Glutamatergic neuron (in vitro differentiated cells): ENCODE measurements around the gene LRFN3. TPM values are rescaled to one million over a fixed set of nuclear protein-coding genes. Genes with fewer than 3 reads are reported as not detected.

Experiments used
- DNase-seq: peaks from one replicate; pipeline ENCODE4 v3.0.0; 2022
- H3K27ac Mint-ChIP-seq: one replicate; pipeline ENCODE4 v1.8.0; 2020; ENCODE audit warnings: mild to moderate bottlenecking, mixed read lengths, inconsistent platforms; ENCODE audit not compliant: unreplicated experiment
- H3K27me3 Mint-ChIP-seq: one replicate; pipeline ENCODE4 v1.8.0; 2020; ENCODE audit warnings: mild to moderate bottlenecking, moderate library complexity, mixed read lengths, inconsistent platforms; ENCODE audit not compliant: unreplicated experiment
- H3K36me3 Mint-ChIP-seq: one replicate; pipeline ENCODE4 v1.8.0; 2020; ENCODE audit warnings: mild to moderate bottlenecking, mixed read lengths, inconsistent platforms; ENCODE audit not compliant: unreplicated experiment
- H3K4me1 Mint-ChIP-seq: one replicate; pipeline ENCODE4 v1.8.0; 2020; ENCODE audit warnings: mild to moderate bottlenecking, low read depth, mixed read lengths, inconsistent platforms; ENCODE audit not compliant: unreplicated experiment
- H3K4me3 Mint-ChIP-seq: one replicate; pipeline ENCODE4 v1.8.0; 2020; ENCODE audit warnings: mild to moderate bottlenecking, mixed read lengths, inconsistent platforms; ENCODE audit not compliant: unreplicated experiment
- H3K9me3 Mint-ChIP-seq: one replicate; pipeline ENCODE4 v1.8.0; 2020; ENCODE audit warnings: mild to moderate bottlenecking, moderate library complexity, mixed read lengths, inconsistent platforms; ENCODE audit not compliant: unreplicated experiment
- total RNA-seq: library from RNA; stranded (reverse); fragmentation: NEBNext Ultra II Directional; extraction: Animal tissue kit (Norgen Biotek cat#: 25700); gene quantifications from one replicate; pipeline ENCODE4 v1.2.1, GENCODE V29; 2021; ENCODE audit not compliant: unreplicated experiment
- TF ChIP-seq, protein P1 (sequence below): fragments of 200-600 bp; sonication (generic); IDR thresholded peaks from one replicate; pipeline ENCODE4 v1.5.0; 2021; ENCODE audit not compliant: partially characterized antibody, unreplicated experiment

LRFN3 gene
- total RNA-seq, 1 donor from 2014 or later, result 40.6 TPM

DNA sequence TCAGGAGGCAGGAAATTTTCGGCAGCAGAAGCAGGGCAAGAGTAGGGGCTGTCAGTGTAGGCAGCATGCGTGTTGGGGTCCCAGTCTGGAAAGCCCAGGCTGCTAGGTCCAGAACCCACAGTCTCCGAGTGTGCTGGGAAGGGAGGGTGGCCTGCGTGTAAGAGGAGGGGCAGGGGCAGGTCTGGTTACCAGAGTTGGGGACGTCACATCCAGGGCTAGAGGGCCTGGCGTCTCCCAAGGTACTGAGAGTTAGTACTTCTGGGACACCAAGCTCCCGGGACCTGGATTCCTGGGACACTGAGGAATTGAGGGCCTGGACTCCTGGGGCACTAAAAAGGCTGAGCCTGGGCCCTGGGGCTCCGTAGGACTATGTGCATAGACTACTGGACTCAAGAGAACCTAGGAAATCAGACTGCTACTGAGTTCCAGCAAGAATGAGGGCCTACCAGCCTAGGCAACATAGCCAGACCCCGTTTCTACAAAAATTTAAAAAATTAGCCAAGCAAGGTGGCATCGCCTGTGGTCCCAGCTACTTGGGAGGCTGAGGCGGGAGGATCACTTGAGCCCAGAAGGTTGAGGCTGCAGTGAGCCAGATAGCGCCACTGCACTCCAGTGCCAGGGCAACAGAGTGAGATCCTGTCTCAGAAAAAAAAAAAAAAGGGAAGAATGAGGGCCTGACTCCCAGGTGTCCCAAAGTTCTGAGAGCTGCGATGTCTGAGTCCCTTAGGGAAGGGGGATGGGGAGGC, 38.3 kb upstream of the LRFN3 start:
- H3K4me3 Mint-ChIP-seq, result peak overlapping the region; percentile 74
- peaks cover 2% of the 10 kb centered on the region for H3K9me3 Mint-ChIP-seq
- DNase-seq, result no peak
- H3K27ac Mint-ChIP-seq, result no peak overlapping the region
- peaks cover 7% of the 10 kb centered on the region for H3K27me3 Mint-ChIP-seq
- TF ChIP-seq, protein P1, sequence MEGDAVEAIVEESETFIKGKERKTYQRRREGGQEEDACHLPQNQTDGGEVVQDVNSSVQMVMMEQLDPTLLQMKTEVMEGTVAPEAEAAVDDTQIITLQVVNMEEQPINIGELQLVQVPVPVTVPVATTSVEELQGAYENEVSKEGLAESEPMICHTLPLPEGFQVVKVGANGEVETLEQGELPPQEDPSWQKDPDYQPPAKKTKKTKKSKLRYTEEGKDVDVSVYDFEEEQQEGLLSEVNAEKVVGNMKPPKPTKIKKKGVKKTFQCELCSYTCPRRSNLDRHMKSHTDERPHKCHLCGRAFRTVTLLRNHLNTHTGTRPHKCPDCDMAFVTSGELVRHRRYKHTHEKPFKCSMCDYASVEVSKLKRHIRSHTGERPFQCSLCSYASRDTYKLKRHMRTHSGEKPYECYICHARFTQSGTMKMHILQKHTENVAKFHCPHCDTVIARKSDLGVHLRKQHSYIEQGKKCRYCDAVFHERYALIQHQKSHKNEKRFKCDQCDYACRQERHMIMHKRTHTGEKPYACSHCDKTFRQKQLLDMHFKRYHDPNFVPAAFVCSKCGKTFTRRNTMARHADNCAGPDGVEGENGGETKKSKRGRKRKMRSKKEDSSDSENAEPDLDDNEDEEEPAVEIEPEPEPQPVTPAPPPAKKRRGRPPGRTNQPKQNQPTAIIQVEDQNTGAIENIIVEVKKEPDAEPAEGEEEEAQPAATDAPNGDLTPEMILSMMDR, result no peak
- H3K4me1 Mint-ChIP-seq, result peaks cover 10% of the 10 kb centered on the region
- no peaks in the 10 kb centered on the region for H3K36me3 Mint-ChIP-seq

DNA sequence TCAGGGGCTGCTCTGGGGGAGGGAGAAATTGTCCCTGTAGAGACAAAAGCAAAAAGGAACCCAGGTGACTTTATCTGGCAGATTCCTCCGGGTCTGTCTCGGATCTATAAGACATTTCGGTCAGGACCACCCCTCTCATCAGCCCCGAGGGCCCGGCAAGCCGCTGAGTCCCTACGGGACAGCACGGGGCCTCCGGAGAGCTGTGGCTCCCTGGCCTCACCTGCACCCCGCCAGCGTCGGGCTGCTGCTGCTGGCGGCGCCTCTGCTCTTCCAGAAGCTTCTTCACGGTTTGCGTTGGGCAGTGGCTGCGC, 37.7 kb upstream of the LRFN3 start:
- H3K4me1 Mint-ChIP-seq, result peaks cover 10% of the 10 kb centered on the region
- H3K27me3 Mint-ChIP-seq, result peaks cover 9% of the 10 kb centered on the region
- no peak for DNase-seq
- H3K9me3 Mint-ChIP-seq, result peaks cover 3% of the 10 kb centered on the region
- no peaks in the 10 kb centered on the region for H3K36me3 Mint-ChIP-seq
- TF ChIP-seq, protein P1, result no peak
- H3K27ac Mint-ChIP-seq, result no peak overlapping the region
- peak overlapping the region; percentile 87 for H3K4me3 Mint-ChIP-seq

DNA sequence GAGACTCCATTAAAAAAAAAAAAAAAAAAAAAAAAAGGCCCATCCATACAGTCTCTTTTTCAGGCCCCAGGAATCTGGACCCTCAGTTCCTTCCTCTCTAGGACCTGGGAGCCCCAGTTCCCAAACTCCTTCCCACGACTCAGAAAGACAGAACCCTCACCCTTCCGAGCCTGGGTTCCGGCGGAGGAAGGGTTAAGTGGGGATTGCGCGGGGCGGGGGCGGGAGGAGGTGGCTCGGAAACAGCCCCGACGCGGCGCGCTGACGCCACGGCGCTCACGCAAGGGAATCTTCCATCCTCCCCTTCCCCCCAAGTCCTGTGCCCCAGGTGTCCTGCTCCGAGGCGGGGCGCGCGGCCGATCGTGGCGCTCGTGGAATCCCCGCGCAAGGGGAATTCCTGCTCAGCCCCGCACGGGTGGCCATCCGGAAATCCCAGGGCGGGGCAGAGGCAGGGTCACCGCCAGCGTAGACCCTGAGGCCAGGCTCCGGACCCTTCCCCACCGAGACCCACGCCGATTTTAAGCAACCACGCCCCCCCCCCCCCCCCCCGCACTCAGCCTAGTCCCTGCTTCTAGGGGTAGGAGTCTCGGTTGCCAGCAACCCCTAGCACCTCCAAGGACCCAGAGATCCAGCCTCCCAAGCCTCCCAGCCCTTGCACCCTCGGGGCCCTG, 36.5 kb upstream of the LRFN3 start:
- no peak overlapping the region for H3K27ac Mint-ChIP-seq
- H3K4me3 Mint-ChIP-seq, result peak overlapping the region; percentile 87
- peaks cover 9% of the 10 kb centered on the region for H3K27me3 Mint-ChIP-seq
- peak; percentile 75 for DNase-seq
- peaks cover 10% of the 10 kb centered on the region for H3K4me1 Mint-ChIP-seq
- H3K9me3 Mint-ChIP-seq, result peaks cover 3% of the 10 kb centered on the region
- H3K36me3 Mint-ChIP-seq, result no peaks in the 10 kb centered on the region
- TF ChIP-seq, protein P1, result no peak

DNA sequence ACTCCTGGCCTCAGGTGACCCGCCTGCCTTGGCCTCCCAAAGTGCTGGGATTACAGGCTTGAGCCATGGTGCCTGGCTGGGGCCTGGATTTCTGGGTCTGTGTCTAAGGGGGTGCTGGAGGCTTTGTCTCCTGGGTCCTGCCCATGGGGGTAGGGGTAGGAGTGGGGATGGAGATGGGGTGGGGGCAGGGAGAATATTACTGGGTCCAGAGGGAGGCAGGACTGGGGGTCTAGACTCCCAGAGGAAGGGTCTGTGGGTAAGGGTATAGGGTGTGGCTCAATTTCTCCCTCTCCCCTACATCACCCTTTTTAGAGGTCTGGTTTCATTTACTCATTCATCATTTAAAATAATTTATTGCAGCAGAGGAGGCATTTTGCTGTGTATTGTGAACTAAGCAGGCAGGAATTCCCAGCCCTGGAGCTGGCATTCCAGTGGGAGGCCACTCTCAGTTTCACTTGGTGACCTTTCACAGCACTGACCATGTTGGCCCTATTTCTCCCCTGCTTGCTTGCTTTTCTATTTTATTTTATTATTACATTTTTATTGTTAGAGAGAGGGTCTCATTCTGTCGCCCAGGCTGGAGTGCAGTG, 35.0 kb upstream of the LRFN3 start:
- TF ChIP-seq, protein P1, result no peak
- Mint-ChIP-seq H3K9me3 (peaks cover 3% of the 10 kb centered on the region), H3K4me3 (peak overlapping the region; percentile 57), H3K4me1 (peaks cover 10% of the 10 kb centered on the region), H3K27ac (no peak overlapping the region), H3K36me3 (no peaks in the 10 kb centered on the region), H3K27me3 (peaks cover 8% of the 10 kb centered on the region)
- no peak for DNase-seq
